NCI-H510A (cell line): ENCODE measurements around the gene B3GLCT.
"Not testable (repeated sequence)": the region's sequence is repeated elsewhere in the genome, so short reads cannot be mapped to it uniquely, and the experiment has no call there.

Experiments
- DNase-seq: peaks from one replicate; lab custom pipeline; 2025; lab: John Stamatoyannopoulos, UW

The B3GLCT gene

DNA sequence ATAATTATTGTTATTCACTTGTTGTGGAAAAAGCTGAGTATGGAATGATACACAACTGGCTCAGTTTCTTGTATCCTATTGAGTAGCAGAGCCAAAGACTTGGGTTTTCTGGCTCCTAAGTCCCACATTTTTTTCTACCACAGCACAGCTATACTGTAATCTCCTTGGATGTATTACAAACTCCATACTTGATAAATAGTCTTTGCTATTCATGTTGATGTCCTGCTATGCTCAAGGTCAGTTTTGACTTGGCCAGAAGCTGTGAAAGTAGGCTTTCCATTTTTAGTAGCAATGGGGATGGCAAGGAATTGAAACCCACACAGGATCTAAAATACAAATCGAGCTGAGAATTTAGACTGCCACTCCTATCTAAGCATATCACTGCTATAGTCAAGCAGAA, 79.1 kb downstream of the B3GLCT start:
- no peak for DNase-seq

DNA sequence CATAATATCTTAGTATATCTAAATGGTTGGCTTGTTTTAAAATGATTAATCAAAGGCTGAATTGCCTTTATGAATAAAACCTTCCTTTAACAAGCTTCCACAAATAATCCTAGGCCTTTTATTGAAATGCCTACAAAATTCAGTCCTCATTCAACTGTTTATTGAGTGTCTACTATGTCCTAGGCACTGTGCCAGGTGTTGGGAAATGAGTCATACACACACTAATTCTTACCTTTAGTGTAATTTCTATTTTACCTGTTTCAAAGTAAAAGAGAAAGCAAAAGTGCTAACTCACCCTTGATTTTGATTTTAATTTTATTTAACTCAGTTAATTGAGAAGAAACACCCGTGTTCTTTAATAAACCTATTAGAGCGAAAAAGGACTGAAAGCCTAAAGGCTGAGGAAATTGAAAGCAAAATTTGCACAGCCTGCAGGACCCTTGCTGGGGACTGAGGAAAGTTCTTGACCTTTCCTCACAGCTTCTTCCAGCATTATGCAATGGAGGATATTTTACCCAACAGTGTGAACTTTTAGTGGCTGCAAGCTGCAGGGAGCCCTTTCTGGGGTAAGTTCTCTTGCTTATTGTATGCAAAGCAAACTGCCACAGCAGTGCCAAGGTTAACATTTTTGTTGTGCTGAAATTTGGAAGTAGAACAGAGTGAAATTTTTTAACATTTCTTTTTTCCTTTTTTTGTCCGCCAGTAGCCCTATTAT, 83.1 kb downstream of the B3GLCT start:
- no peak for DNase-seq

DNA sequence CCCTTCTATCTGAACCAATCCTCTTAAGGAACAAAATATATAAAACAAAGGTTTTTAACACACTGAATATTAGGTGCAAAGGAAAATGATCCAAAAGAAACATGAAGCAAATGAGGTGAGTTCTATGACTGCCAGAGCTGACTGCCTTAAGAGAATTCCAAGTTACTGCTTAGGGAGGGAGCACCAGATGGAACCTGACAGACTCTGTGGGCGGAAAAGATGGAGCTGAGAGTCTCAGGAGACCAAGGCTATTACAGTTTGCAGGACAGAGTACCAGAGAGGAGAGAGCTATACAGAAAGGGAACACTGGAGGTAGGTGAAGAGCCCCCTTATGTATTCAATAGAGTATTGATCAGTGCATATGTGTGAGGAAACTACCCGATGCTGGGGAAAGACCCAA, 87.2 kb downstream of the B3GLCT start:
- DNase-seq: no peak

DNA sequence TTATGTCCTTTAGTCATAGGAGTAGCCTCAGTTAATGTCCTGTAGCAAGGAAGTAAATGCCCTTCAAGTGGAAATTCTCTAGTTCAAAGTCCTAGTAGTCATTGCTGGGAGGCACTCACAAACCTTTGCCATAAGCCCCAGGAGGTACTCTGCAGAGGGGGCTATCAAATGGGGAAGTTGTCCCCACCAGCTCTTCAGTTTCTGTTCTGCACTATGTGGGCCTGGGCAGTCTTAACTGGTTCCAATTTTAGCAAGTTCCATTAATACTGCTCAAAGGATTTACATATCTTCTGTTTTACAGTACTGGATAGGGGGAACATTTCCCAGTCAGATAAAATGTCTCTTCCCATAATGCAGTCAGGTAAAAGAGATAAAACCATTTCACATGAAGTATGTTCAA, 101.3 kb downstream of the B3GLCT start:
- DNase-seq: no peak

DNA sequence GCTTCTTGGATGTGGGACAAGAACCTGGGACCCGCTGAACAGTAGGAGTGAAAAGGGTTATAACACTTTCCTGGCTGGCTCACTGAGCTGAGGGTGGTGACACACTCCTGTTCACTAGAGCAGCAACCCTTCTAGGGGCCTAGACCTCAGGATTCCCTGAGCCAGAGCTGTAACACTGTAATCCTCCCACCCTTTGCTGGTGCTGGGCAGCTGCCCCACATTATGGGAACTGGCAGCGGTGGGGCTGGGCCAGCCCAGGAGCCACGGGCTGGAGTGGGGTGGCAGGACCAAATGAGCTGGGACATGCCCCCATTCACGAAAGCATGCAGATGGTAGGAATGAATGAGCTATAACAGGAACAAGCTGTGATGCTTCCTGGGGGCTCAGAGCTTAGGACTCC, 110.6 kb downstream of the B3GLCT start:
- DNase-seq: no peak

DNA sequence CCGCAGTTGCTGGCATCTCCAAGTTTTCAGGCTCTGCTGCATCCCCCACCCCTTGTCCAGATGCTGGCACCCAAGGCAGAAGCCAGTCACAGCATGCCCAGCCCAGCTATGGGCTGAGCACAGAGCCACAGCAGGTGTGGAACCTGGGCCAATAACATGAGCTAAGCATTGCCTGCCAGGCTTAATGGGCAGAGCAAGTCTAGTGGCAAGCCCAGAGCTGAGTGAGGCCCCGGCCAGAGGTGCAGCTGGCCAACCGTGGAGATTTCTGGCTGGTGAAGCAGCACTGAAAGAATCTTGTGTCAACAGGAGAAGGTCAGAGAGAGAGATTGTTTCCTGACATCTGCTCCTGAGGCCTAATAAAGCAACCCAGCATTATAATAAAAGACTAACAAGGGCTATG, 111.0 kb downstream of the B3GLCT start:
- peak; percentile 62 for DNase-seq

DNA sequence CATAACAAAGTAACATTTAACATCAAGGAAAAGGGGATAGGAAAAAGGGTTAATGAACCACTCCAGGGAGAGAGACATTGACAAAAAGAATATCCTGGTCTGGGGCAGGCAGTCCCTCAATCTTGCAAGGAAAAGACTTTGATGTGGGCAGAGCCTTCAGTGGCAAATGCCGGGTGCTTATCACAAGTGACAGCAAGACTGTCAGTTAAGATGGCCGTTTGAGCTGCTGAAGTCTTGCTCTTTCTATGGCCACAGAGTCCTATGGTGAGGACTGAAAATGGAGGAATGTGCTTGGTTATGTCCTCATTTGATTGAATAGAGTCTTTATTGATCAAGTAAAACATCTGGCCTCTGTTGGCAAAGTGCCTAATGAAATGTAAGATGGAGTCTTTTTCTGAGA, 112.1 kb downstream of the B3GLCT start:
- no peak for DNase-seq

DNA sequence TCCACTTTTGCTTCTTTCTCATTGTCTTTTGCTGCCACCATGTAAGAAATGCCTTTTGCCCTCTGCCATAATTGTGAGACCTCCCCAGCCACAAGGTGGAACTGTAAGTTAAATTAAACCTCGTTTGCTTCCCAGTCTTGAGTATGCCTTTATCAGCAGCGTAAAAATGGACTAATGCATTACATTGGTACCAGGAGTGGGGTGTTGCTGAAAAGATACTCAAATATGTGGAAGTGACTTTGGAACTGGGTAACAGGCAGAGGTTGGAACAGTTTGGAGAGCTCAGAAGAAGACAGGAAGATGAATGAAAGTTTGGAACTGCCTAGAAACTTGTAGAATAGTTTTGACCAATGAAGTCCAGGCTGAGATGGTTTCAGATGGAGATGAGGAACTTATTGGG, 115.2 kb downstream of the B3GLCT start:
- DNase-seq: no peak

DNA sequence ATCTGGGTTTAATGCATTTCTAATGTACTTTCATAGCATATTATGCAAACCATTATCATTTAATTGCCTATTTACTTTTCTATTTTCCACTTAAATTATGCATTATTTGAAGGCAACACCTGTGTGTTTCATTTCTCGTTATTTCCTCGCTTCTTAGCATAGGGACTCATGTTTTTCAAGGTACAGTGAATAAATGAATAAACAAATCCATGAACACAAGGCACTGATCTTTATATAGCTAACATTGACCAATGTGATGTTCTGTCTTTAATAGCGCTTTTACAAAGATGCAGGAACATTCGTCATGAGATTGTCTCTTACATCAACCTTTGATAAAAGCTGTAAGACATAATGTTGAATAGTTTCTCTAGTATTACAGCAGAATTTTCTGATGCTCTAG, 121.2 kb downstream of the B3GLCT start:
- DNase-seq: no peak

DNA sequence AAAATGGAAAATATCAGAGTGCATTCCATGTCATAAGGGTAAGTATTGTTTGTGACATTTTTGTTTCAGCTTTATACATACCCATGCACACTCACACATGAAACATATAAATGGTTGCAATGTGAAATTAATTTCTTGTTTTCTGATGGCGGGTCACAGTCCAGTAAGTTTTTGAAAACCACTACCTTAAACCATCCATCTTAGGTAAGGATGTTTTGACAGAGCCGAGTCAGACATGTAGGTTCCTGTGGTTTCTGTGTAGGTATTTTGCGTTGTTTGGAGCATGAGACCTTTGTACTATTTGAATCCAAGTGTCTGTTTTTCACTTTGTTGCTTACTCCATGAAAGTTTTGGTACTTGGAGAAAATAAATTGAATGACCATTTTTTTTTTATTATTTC, 121.7 kb downstream of the B3GLCT start:
- no peak for DNase-seq

DNA sequence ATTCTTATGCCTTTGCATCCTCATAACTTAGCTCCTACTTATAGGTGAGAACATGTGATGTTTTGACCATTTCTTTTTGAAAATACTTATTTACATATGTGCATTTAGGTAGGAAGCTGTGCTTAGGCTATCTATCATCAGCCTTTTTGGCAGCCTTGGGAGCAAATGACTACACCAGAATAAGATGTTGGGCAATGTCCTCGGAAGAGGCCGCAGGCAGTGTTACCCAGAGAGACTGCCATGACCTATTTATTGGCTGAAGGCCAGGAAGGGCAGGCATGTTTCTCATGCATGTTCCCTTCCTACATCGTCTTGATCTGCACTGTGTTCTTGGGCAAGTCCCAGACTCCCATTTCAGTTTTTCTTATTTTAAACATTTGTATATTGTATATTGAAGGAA, 122.3 kb downstream of the B3GLCT start:
- DNase-seq: no peak

DNA sequence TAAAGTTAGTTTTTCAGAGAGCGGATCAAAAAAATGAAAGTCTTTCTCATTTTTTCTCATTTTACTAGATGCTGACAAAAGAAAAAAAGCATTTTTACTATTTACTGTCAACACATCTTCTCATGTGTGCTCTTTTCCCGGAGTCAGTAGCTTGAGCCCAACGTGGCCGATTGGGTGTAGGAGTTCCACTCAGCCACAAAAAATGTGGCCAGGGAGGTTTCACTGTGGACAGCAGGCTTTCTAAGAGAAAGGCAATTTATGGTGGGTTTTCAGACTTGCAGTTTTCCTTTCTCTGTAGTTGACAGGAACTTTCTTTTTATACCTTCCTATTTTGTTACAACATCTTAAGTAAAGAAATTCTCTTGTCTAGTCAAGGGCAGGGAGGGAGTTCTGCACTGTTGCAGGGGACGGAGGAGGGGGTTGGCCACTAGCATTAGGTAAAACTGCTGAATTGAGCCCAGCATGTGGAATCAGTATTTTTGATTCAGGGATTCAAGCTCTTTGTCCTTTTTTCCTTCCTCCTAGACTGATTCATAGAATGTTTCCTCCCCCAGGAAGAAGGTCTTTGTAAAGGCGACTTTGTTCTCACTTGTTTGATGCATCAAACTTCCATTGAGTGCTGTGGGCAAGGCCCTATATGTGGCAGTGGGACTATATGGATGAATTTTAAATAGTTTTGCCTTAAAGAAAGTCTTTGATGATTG, 123.1 kb downstream of the B3GLCT start:
- no peak for DNase-seq

DNA sequence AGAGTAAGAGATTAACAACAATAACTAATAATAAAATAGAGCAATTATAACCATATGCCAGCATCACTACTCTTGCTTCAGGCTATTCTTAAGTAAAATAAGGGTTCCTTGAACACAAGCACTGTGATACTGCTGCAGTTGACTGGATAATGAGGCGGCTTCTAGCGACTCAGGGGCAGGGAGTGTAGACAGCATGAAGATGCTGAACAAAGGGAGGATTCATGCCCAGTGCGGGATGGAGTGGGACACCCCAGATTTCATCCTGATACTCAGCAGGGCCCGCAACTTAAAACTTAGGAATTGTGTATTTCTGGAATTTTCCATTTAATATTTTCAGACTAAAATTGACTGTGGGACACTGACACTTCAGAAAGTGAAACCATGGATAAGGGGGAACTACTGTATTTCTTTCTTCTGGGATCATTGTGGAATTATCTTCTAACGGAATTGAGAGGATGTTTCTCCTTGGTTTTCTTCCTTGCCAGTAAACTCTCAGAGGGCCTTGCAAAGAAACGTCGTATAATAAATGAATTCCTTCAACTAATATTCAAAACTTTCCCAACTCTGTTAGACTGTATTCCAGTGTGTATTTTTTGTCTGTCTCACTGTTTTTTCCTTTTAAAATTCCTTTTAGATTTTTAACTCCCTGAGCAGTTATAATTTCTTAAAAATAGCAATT, 127.5 kb downstream of the B3GLCT start:
- DNase-seq: no peak

DNA sequence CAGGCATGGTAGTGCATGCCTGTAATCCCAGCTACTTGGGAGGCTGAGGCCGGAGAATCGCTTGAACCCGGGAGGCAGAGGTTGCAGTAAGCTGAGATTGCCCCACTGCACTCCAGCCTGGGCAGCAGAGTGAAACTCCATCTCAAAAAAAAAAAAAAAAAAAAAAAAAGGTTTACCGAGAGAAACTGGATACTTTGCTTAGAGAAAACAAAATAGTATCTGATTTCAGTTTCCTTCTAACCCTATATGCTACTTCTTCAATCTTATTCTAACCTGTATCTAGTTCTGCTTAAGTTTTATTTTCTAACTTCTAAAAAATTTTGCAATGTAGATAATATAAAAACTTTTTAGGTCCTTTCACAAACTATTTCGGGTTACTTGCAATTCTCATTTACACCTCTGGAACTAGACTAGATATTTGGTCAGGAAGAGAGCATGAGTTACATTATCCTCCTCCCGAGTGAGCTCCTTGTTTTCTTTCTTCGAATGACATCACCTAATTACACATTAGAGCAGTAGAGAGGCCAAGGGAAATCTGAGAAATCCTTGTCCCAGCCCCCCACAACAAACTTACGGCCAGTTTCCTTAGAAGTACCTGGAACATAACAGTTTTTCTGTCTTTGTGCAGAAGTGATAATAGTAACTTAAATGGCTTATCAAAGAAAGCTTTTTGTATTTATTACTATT, 128.9 kb downstream of the B3GLCT start:
- DNase-seq: no peak

DNA sequence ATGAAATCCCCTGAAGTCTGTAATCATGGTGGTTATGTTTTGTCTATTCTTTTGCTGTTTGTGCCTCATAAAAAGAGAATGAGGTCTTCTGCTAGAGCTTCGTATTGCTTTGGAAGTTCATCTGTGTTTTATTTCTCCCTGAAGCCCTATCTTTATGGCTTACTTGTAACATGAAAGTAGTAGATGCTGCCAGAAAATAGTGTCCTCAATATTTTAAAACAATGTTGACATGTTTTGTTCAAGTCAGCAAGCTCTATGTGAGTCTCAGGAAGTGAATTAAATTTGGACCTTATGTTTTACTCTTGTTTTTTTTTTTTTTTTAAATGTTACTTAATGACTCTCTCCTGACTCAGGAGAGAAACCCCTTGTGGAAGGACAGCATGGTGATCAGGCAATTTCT, 130.5 kb downstream of the B3GLCT start:
- no peak for DNase-seq

DNA sequence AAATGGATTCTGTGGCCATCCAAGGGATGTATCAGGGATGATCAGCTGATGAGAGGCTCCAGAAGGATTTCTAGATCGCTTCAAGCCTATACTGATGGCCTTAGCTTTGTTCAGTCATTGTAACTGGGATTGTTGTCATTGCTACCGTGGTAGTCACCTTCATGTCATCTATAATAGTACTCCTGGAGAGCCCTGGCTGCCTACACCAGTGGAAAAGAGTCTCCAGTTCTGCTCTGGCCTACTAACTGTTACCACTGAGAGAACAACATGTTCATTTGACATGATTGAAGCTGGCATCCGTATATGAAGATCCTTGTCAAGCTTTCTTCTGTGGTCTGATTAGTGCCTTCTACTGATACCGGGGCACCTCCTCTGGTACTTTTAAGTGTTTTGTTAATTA, 131.3 kb downstream of the B3GLCT start:
- DNase-seq: no peak

DNA sequence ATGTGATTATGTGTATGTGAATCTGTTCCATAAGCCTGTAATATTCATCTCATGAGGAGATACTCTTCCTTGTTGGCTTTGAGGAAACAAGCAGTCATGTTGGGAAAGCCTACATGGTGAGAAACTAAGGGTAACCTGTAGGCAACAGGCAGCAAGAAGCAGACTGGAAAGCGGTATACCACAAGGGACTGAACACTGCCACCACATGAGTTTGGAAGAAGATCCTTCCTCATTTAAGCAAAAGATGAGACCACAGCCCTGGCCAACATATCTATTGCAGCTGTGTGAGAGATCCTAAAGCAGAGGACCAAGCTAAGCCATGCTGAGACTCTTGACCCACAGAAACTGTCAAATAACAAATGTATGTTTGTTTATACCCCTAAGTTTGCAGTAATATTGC, 134.8 kb downstream of the B3GLCT start:
- no peak for DNase-seq

DNA sequence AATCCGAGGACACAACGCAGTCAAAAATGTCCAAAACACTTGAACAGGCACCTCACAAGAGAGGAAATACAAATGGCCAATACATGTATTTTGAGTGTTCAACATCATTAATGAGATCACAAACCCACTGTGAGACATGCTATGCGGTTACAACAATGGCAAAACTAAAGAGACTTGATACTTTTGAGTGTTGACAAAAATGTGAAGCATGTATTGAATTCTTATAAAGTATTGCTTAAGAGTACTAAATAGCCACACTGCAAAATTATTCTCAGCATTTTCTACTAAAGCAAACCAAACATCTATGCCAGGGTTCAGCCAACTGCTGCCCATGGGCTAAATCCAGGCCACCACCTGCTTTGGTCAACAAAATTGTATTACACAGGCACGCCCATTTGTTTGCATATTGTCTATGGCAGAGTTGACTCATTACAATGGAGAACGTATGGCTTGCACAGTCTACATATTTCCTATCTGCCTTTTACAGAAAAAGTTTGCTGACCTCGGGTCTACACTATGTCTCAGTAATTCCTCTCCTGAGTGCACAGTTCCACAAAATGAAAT, 135.3 kb downstream of the B3GLCT start:
- no peak for DNase-seq

DNA sequence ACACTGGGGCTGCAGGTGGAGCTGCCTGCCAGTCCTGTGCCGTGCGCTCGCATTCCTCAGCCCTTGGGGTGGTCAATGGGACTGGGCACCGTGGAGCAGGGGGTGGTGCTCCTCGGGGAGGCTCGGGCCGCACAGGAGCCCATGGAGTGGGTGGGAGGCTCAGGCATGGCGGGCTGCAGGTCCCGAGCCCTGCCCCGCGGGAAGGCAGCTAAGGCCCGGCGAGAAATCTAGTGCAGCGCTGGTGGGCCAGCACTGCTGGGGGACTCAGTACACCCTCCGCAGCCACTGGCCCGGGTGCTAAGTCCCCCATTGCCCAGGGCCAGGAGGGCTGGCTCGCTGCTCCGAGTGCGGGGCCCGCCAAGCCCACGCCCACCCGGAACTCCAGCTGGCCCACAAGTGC, 139.8 kb downstream of the B3GLCT start:
- not testable (repeated sequence) for DNase-seq

DNA sequence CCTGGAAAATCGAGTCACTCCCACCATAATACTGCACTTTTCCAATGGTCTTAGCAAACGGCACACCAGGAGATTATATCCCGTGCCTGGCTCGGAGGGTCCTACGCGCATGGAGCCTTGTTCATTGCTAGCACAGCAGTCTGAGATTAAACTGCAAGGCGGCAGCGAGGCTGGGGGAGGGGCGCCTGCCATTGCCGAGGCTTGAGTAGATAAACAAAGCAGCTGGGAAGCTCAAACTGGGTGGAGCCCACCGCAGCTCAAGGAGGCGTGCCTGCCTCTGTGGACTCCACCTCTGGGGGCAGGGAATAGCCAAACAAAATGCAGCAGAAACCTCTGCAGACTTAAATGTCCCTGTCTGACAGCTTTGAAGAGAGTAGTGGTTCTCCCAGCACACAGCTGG, 141.1 kb downstream of the B3GLCT start:
- DNase-seq: not testable (repeated sequence)

DNA sequence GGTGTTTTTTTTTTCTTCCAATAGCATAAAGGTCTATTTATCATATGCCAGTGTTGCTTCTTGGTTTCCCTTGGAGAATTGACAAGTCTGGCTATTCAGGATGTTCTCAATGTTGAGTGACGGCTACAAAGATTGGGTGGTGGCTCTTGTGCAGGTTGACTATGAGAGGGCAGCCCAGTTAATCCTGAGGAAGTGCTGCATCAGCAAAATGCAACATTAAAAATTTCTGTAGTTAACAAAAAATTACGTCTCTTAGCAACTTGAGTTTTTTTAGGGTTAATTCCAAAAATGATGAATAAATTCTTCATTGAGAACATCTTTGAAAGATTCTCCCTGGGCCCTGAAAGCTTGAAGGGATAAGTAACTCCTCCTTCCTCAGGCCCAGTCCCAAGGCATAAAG, 147.1 kb downstream of the B3GLCT start:
- DNase-seq: no peak

DNA sequence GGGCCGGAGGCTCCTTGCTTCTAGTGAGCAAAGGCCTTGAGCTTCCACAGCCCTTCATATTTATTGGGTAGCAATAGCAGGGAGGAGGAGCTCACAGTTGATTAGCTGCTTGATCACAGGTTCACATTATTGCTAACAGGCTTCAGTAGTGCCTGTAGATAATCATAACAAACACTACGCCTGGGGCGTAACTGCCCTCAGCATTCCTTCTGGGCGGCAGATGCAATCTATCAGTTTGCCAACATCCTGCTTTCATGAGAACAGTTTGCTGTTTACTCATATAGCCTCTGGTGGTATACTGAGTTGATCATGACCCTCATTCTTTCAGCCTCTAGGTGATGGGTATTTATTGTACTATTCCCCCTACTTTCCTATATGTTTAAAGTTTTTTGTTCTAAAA, 149.4 kb downstream of the B3GLCT start:
- no peak for DNase-seq
